Hepatocyte (in vitro differentiated cells): Measurements from ENCODE around the gene TLCD2.

Experiments
- CTCF ChIP-seq: fragments of 200-600 bp; sonication (generic); IDR thresholded peaks from 2 replicates; pipeline ENCODE4 v1.5.1; 2016; ENCODE audit warnings: antibody characterized with exemption, mild to moderate bottlenecking; ENCODE audit not compliant: poor library complexity
- EZH2 ChIP-seq: fragments of 200-600 bp; sonication (generic); IDR thresholded peaks from 2 replicates; pipeline ENCODE4 v1.6.1; 2016; ENCODE audit warnings: antibody characterized with exemption, mild to moderate bottlenecking, borderline replicate concordance
- EZH2phosphoT487 ChIP-seq: fragments of 200-600 bp; sonication (generic); IDR thresholded peaks from one replicate; pipeline ENCODE4 v1.6.1; 2018; ENCODE audit warnings: antibody characterized with exemption, mild to moderate bottlenecking, low read depth, moderate library complexity; ENCODE audit not compliant: unreplicated experiment, severe bottlenecking

DNA sequence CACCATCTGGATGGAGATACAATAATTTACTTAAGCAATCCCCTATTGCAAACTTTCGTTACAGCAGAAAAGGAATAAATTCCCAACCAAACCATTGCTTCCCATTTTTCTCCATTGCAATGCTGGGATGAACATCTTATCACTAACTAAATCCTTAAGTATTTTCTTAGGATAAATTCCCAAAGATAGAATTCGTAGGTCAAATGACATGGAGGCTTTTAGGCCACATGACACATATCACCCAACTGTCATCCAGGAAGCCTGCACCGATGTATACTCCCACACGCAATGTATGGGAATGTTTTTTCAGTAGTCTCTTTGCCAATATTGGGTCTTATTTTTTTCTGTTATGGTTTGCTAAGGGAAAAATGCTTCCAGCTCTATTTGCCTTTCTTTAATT is 1.6 kb upstream of the TLCD2 start:
- TF ChIP-seq EZH2, result no peak
- TF ChIP-seq CTCF, result no peak
- TF ChIP-seq EZH2phosphoT487, result no peak
